HepG2 (cell line): Measurements from ENCODE around the gene CISD3. TPM values are rescaled to one million over a fixed set of nuclear protein-coding genes. Genes with fewer than 3 reads are reported as not detected.

ENCODE experiments used
- KDM2A ChIP-seq: sonication (generic); formaldehyde crosslinking; IDR thresholded peaks from 2 replicates; pipeline ENCODE4 v1.4.0; 2020; ENCODE audit warnings: low read depth, missing genetic modification reagents, borderline replicate concordance
- MBD4 ChIP-seq: IDR thresholded peaks from 2 replicates; pipeline ENCODE4 v1.6.1; 2012; ENCODE audit warnings: low read length, inconsistent platforms, borderline replicate concordance
- MYC ChIP-seq: sonication (generic); formaldehyde crosslinking; IDR thresholded peaks from 2 replicates; pipeline ENCODE4 v1.9.0; 2021; ENCODE audit warnings: missing genetic modification reagents, borderline replicate concordance
- NFYB ChIP-seq: sonication (generic); formaldehyde crosslinking; IDR thresholded peaks from 2 replicates; pipeline ENCODE4 v1.4.0; 2020; ENCODE audit warnings: missing genetic modification reagents
- REXO4 ChIP-seq: sonication (generic); formaldehyde crosslinking; IDR thresholded peaks from 2 replicates; pipeline ENCODE4 v1.8.0; 2022; ENCODE audit warnings: missing genetic modification reagents, mild to moderate bottlenecking, borderline replicate concordance
- STAG1 ChIP-seq: sonication (generic); formaldehyde crosslinking; IDR thresholded peaks from 2 replicates; pipeline ENCODE4 v1.4.0; 2020; ENCODE audit warnings: missing genetic modification reagents
- ZMYM4 ChIP-seq: sonication (generic); formaldehyde crosslinking; IDR thresholded peaks from 2 replicates; pipeline ENCODE4 v1.8.1; 2023; ENCODE audit warnings: mild to moderate bottlenecking, missing genetic modification reagents
- ZNF430 ChIP-seq: sonication (generic); formaldehyde crosslinking; IDR thresholded peaks from 2 replicates; pipeline ENCODE4 v1.9.0; 2021; ENCODE audit warnings: mild to moderate bottlenecking, missing genetic modification reagents
- ZNF687 ChIP-seq: sonication (generic); formaldehyde crosslinking; IDR thresholded peaks from 2 replicates; pipeline ENCODE4 v1.5.1; 2020; ENCODE audit warnings: mild to moderate bottlenecking, missing genetic modification reagents, moderate library complexity
- ZNF883 ChIP-seq: sonication (generic); formaldehyde crosslinking; IDR thresholded peaks from 2 replicates; pipeline ENCODE4 v1.5.1; 2020; ENCODE audit warnings: mild to moderate bottlenecking, missing genetic modification reagents; ENCODE audit errors: not compliant biosample characterization
- polyA plus RNA-seq, 8 experiments: library from polyadenylated mRNA; depleted of rRNA in 3 of 8; stranded (reverse) in 7 of 8; unstranded in 1 of 8; fragments of >200 nt; fragmentation: Illumina TruSeq in 4 of 8; extraction: Trizol in 4 of 8; gene quantifications; 2 replicates each; pipeline versions ENCODE4 v1.2.1 to v1.2.3, GENCODE V29; 2011 to 2016; ENCODE audit warnings: low read depth in 4 of 8, missing spikeins in 1 of 8, mixed read lengths in 1 of 8; ENCODE audit not compliant: insufficient read depth in 1 of 8
- total RNA-seq, 5 experiments: library from RNA; depleted of rRNA; stranded (reverse); fragments of >200 nt; fragmentation: Illumina TruSeq; extraction: Trizol; gene quantifications; 2 replicates each; pipeline ENCODE4 v1.2.3, GENCODE V29; 2016; ENCODE audit warnings: low read depth in 1 of 5
- TF ChIP-seq, protein P1 (sequence below), 2 experiments: fragments of 450-650 bp in 1 of 2; sonication (generic) in 1 of 2; formaldehyde crosslinking in 1 of 2; IDR thresholded peaks; 2 replicates each; pipeline versions ENCODE4 v1.6.1 to v1.8.0; 2016 to 2022; ENCODE audit warnings: antibody characterized with exemption in 1 of 2, mild to moderate bottlenecking in 1 of 2, missing genetic modification reagents in 1 of 2
- TF ChIP-seq, protein P2 (sequence below): sonication (generic); formaldehyde crosslinking; conservative IDR thresholded peaks from 2 replicates; pipeline ENCODE4 v1.4.0; 2020; ENCODE audit warnings: missing genetic modification reagents

CISD3 gene
- total and polyA plus RNA-seq, 2 of the 13 experiments (the other 11 are each of a cell fraction or from before 2014, with no cell fraction given): 30.0 to 34.1 TPM

DNA sequence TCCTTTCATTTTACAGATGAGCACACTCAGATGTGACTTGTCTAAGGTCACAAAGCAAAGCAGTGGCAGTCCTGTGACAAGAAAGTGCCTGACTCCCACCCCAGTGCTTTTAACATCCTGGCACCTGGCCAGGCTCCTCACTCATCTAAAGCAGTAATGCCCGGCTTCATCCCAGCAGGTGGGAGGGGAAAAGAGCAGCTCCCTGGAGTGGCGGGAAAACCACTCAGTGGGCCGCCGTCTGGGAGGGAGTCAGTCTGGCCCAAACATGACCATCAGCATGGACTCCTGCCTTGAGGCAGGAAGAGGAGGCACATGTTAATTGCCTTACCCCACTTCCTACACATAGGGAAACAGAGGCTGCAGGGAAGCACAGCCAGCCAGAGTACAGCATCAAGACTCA is 15.4 kb downstream of the CISD3 start (continued):
- peak; percentile 71 for TF ChIP-seq ZNF687 (CRISPR knock-in tag)
- no peak for TF ChIP-seq ZNF883
- TF ChIP-seq STAG1 (CRISPR knock-in tag): no peak
- no peak; the same call in 1 of the 2 replicates for TF ChIP-seq KDM2A
- TF ChIP-seq, protein P1, sequence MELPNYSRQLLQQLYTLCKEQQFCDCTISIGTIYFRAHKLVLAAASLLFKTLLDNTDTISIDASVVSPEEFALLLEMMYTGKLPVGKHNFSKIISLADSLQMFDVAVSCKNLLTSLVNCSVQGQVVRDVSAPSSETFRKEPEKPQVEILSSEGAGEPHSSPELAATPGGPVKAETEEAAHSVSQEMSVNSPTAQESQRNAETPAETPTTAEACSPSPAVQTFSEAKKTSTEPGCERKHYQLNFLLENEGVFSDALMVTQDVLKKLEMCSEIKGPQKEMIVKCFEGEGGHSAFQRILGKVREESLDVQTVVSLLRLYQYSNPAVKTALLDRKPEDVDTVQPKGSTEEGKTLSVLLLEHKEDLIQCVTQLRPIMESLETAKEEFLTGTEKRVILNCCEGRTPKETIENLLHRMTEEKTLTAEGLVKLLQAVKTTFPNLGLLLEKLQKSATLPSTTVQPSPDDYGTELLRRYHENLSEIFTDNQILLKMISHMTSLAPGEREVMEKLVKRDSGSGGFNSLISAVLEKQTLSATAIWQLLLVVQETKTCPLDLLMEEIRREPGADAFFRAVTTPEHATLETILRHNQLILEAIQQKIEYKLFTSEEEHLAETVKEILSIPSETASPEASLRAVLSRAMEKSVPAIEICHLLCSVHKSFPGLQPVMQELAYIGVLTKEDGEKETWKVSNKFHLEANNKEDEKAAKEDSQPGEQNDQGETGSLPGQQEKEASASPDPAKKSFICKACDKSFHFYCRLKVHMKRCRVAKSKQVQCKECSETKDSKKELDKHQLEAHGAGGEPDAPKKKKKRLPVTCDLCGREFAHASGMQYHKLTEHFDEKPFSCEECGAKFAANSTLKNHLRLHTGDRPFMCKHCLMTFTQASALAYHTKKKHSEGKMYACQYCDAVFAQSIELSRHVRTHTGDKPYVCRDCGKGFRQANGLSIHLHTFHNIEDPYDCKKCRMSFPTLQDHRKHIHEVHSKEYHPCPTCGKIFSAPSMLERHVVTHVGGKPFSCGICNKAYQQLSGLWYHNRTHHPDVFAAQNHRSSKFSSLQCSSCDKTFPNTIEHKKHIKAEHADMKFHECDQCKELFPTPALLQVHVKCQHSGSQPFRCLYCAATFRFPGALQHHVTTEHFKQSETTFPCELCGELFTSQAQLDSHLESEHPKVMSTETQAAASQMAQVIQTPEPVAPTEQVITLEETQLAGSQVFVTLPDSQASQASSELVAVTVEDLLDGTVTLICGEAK (IDR thresholded peaks at IDR 0.05): no peak
- TF ChIP-seq, protein P1 (CRISPR knock-in tag; IDR thresholded peaks at IDR 0.05): no peak
- TF ChIP-seq, protein P2, sequence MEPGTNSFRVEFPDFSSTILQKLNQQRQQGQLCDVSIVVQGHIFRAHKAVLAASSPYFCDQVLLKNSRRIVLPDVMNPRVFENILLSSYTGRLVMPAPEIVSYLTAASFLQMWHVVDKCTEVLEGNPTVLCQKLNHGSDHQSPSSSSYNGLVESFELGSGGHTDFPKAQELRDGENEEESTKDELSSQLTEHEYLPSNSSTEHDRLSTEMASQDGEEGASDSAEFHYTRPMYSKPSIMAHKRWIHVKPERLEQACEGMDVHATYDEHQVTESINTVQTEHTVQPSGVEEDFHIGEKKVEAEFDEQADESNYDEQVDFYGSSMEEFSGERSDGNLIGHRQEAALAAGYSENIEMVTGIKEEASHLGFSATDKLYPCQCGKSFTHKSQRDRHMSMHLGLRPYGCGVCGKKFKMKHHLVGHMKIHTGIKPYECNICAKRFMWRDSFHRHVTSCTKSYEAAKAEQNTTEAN (CRISPR knock-in tag): 0 out of 2 replicates have a peak, but pooled peaks have one; percentile 41
- TF ChIP-seq NFYB (CRISPR knock-in tag): no peak; the same call in 1 of the 2 replicates
- no peak for TF ChIP-seq REXO4 (CRISPR knock-in tag)
- no peak for TF ChIP-seq ZMYM4
- TF ChIP-seq ZNF430 (CRISPR knock-in tag): no peak
- no peak for TF ChIP-seq MBD4
- TF ChIP-seq MYC: peak; percentile 32; the same call in 1 of the 2 replicates
- TF ChIP-seq, all 625 proteins: peak for 20
